Measurements from ENCODE around the gene TARBP2. TPM values are rescaled to one million over a fixed set of nuclear protein-coding genes. Genes with fewer than 3 reads are reported as not detected.

The TARBP2 gene
- total RNA-seq, 4 donors from 2014 or later = 19.6 to 26.0 (median 22.3) TPM

GRCh38 chr12:53459097-53459496 is 42.0 kb upstream of the TARBP2 start:
- TF ChIP-seq CTCF (IDR thresholded peaks at IDR 0.05) = no peak
- DNase-seq (ENCODE audit: low spot score) (no peak), ATAC-seq (ENCODE audit: low FRiP score) (no peak)

GRCh38 chr12:53461059-53461458 is 40.0 kb upstream of the TARBP2 start:
- no peak for TF ChIP-seq CTCF (IDR thresholded peaks at IDR 0.05)
- DNase-seq (ENCODE audit: low spot score) (no peak), ATAC-seq (ENCODE audit: low FRiP score) (no peak)

- DNase-seq (ENCODE audit: low spot score) = no peak
- no peak for ATAC-seq (ENCODE audit: low FRiP score)
- no peak for TF ChIP-seq CTCF (IDR thresholded peaks at IDR 0.05)
Measured at GRCh38 chr12:53461591-53461990, 39.5 kb upstream of the TARBP2 start.

- DNase-seq (ENCODE audit: low spot score) (no peak), ATAC-seq (ENCODE audit: low FRiP score) (no peak)
- no peak for TF ChIP-seq CTCF (IDR thresholded peaks at IDR 0.05)
Measured at GRCh38 chr12:53462935-53463334, 38.1 kb upstream of the TARBP2 start.

- no peak for TF ChIP-seq CTCF (IDR thresholded peaks at IDR 0.05)
- DNase-seq (ENCODE audit: low spot score) (no peak), ATAC-seq (ENCODE audit: low FRiP score) (no peak)
Measured at GRCh38 chr12:53463802-53464560, 37.1 kb upstream of the TARBP2 start.

GRCh38 chr12:53464685-53465418 is 36.2 kb upstream of the TARBP2 start:
- DNase-seq (ENCODE audit: low spot score) = no peak
- TF ChIP-seq CTCF (IDR thresholded peaks at IDR 0.05) = no peak
- no peak for ATAC-seq (ENCODE audit: low FRiP score)

- no peak for ATAC-seq (ENCODE audit: low FRiP score)
- DNase-seq (ENCODE audit: low spot score) = no peak
- TF ChIP-seq CTCF (IDR thresholded peaks at IDR 0.05) = no peak
Measured at GRCh38 chr12:53465679-53466078, 35.4 kb upstream of the TARBP2 start.
